Dedifferentiated amniotic fluid mesenchymal stem cell (primary cell): ENCODE data around the gene UTP25.
"Not testable (repeated sequence)": the region's sequence is repeated elsewhere in the genome, so short reads cannot be mapped to it uniquely, and the experiment has no call there.

Experiments used
- DNase-seq: peaks from one replicate; pipeline ENCODE4 v3.0.0-alpha.2; 2016; ENCODE audit errors: extremely low spot score

UTP25 gene

DNA sequence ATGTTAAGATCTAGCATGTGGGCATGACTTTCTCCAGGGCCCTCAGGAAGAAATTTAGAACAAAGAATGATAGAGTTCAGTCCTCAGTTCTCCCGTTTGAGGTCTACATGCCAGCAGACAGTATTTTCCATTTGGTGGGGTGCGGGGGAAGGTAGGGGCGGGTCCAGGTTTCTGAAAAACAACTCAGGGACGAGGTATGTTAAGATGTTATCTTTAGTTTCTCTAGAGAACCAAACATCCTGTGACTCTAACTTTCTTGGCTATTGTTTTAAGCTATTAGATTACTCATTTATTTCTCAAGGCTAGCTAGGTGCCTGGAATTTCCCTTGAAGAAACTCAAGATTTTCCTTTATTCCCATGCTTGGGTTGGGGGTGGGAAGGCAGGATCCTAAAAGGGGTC, 67.9 kb downstream of the UTP25 start:
- no peak for DNase-seq

DNA sequence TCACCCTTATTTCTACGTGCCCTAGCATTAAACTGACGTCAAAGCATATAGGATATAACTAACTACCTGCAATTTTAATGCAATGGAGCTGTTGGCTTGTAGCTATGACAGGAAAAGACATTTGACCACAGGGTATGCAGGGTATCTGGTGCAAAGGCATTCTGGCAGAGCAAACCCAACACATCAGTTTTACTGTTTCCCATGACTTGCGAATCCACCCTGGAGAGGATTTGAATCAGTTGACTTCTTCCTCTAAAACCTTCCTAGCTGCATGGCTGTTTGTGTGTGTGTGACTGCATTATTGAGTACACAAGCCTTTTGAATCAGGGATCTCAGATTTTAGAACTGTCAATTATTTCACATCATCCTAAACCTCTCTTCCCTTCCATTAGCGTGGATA, 68.6 kb downstream of the UTP25 start:
- no peak for DNase-seq

DNA sequence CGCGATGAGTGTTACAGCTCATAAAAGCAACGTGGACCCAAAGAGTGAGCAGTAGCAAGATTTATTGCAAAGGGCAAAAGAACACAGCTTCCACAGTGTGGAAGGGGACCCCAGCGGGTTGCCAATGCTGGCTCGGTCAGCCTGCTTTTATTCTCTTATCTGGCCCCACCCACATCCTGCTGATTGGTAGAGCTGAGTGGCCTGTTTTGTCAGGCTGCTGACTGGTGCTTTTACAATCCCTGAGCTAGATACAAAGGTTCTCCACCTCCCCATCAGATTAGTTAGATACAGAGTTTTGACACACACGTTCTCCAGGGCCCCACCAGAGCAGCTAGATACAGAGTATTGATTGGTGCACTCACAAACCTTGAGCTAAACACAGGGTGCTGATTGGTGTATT, 70.5 kb downstream of the UTP25 start:
- DNase-seq: not testable (repeated sequence)

DNA sequence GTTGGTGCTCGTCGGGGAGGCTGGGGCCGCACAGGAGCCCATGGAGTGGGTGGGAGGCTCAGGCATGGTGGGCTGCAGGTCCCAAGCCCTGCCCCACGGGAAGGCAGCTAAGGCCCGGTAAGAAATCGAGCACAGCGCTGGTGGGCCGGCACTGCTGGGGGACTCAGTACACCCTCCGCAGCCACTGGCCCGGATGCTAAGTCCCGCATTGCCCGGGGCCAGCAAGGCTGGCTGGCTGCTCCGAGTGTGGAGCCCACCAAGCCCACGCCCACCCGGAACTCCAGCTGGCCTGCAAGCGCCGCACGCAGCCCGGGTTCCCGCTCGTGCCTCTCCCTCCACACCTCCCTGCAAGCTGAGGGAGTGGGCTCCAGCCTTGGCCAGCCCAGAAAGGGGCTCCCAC, 71.1 kb downstream of the UTP25 start:
- not testable (repeated sequence) for DNase-seq

DNA sequence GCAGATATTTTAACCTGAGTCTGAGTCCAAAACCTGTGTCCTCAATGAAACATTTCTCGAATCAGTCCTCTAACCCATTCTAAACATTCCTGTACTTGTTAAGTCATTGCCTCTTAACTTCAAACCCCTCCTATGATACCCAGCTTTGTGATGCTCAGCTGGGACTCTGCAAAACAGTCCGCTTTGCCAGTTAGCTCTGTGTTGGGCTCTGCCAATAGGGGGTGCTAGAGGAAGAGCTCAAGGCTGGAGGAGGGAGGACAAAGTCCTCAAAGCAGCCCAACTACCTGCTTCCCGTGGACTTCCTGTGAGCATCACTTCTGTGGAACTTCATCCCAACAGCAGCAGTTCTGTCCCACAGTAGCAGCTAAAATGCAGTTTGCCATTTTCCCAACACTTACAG, 72.2 kb downstream of the UTP25 start:
- DNase-seq: no peak

DNA sequence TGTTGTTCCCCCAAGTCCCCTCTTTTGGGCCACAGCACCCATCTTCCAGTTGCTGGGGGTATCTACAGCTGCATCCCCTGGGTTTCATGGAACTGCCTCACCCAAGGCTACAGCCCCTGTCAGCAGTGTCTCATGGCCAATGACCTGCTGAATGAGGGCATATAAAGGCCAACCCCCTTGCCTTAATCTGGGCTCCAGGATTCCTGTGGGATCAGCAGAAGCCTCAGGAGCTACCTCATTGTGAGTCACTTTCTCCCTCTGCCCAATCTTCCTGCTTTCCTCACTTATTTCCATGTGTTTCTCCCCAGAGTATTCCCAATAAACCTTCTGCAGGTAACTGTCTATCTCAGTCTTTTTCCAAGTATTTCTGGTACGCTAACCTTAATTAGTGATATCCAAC, 73.0 kb downstream of the UTP25 start:
- no peak for DNase-seq

DNA sequence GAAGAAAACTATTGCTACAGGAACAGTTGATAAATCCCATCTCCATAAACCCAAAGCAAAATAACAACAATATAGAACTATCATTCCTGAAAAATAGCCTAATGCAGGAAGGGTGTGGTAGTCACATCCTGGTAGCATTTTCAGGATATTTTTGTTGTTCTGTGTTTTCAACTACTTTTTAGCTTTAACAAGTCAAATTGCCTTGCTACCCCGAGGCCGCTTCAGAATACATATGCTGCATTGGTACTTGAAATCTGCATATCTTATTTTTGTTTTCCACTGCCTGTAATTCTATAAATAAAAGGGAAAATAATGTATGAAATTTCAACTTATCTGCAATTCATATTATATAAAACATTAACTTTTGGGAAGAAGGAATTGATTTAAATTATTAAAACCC, 73.4 kb downstream of the UTP25 start:
- no peak for DNase-seq

DNA sequence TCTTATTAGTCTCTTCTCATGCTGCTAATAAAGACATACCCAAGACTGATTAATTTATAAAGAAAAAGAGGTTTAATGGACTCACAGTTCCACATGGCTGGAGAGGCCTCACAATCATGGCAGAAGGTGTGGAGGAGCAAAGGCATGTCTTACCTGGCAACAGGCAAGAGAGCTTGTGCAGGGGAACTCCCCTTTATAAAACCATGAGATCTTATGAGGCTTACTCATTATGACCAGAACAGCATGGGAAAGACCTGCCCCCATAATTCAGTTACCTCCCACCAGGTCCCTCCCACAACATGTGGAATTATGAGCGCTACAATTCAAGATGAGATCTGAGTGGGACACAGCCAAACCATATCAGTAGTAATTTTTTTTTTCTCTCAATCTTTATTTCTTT, 77.0 kb downstream of the UTP25 start:
- DNase-seq: not testable (repeated sequence)
